Endometrial microvascular endothelial cells (primary cell): ENCODE results near the gene ABCC11. TPM values are rescaled to one million over a fixed set of nuclear protein-coding genes. Genes with fewer than 3 reads are reported as not detected.
"Not testable (repeated sequence)": the region's sequence is repeated elsewhere in the genome, so short reads cannot be mapped to it uniquely, and the experiment has no call there.

Source experiments
- in situ Hi-C: cut with HindIII; loops from 2 replicates; pipeline ENCODE4 v1.10.0; 2017; ENCODE audit warnings: low sequenced_read_pairs, low pct_unique_long_range_greater_than_20kb; ENCODE audit errors: inconsistent ontology term
- total RNA-seq: library from RNA; depleted of rRNA; stranded (reverse); fragments of >200 nt; gene quantifications from one replicate; pipeline ENCODE4 v1.2.3, GENCODE V29; 2015; ENCODE audit errors: inconsistent ontology term

The ABCC11 gene
- total RNA-seq, 1 donor from 2014 or later: not detected

GRCh38 chr16:48256579-48257177 lies 9.3 kb upstream of the ABCC11 start:
- in situ Hi-C loops: no loop called here

DNA sequence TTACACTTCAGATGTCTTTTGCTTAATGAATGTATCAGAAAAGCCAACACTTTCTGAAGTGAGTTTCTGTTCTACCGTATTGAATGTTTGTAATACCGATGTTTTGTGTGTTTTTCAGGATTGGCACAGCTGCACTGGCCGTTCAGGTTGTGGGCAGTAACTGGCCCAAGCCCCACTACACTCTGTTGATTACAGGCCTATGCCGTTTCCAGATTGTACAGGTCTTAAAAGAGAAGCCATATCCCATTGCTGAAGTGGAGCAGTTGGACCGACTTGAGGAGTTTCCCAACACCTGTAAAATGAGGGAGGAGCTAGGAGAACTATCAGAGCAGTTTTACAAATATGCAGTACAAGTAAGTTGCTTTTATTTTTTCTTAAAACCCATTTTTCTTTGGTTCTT lies 4.7 kb upstream of the ABCC11 start:
- in situ Hi-C loops: no loop called here

DNA sequence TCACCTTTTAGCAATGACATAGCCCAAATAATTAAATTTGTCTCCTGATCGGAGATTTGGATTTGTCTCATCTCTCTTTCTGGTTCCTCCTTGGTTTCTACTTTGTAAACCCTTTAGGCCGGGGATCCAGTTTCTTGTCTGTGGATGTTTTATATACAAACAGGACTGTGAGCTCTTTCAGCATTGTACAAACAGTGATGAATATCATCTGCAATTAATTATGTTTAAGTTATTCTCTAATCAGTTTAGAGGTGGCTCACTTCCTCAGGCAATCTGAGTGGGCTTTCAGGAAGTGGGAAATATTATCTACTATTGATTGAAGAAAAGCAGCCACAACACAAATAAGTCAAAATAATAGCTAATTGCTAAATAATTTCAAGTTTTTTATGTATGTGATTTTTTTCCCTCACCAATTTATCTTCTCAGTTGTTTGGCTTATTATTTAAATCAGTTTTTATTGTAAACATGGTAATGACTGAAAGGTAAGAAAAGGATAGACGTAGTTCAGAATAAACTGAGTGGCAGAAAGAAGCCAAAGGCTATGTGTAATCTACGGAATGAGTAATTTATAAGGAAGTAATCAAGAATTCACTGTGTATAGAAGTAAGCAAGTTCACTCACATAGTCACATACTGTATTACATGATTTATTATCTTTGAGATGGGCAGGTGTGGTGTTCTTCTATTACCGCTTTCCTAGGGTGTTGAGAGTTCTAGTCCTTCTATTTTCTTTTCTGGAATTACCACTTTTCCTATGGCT lies 3.4 kb upstream of the ABCC11 start:
- in situ Hi-C loops: no loop called here

DNA sequence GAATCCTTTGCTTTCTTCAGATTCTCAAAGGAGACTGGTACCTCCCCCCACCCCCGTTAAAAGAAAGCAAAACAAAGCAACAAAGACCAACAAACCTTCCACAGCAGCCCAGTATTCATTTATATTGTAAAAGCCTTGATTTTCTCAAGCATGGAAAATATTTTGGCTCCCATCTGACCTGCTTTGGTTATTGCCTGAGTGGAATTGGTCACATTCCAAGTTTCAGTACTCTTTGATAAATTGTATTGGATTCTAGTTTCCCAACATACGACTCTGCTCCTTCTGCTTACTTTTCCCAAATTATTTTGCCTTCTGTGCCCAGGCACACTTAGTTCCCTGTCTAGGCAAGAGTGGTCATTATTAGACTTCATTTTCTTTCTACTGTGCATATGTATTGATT lies 1.3 kb downstream of the ABCC11 start:
- in situ Hi-C loops: no loop called here

- in situ Hi-C loops: no loop called here
These were observed 2.5 kb downstream of the ABCC11 start for GRCh38 chr16:48244863-48245195.

DNA sequence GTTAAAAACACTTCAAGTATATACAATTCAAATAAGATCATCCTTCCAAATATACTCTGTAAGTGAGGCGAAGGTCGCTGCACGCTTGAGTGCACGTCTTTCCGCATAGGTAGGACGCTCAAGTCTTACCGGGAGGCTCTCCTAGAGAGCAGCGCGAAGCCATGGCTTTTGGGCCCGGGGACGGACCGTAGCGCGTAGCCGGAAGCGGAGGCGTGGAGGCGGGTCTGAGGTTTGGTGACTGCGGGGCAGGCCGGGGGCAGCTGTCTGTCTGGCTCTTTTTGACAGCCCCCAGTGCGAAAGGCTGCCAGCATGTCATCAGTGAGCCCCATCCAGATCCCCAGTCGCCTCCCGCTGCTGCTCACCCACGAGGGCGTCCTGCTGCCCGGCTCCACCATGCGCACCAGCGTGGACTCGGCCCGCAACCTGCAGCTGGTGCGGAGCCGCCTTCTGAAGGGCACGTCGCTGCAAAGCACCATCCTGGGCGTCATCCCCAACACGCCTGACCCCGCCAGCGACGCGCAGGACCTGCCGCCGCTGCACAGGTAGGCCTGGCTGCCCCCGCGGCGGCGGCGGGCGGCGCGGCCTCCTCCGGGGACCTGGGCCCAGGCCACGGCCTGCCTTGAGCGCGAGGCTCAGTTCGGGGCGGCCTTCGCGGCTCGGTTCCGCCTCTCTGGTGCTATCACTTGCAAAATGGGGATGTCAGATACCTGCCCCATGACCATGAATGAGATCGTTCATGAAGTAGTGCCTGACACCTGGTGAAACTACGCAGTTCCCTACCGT lies 3.1 kb downstream of the ABCC11 start, which contains the start of gene LONP2:
TSS of gene LONP2 (plus strand) at position 221 of the 783 bp plus-strand sequence. CDS start at position 310, 89 bp downstream.
- in situ Hi-C loops: no loop called here

- in situ Hi-C loops: not testable (repeated sequence)
These were observed 7.2 kb downstream of the ABCC11 start for GRCh38 chr16:48240147-48240546.

- in situ Hi-C loops: no loop called here
These were observed 11.1 kb downstream of the ABCC11 start for GRCh38 chr16:48236286-48236685.

GRCh38 chr16:48235556-48236136 lies 11.7 kb downstream of the ABCC11 start:
- in situ Hi-C loops: no loop called here

DNA sequence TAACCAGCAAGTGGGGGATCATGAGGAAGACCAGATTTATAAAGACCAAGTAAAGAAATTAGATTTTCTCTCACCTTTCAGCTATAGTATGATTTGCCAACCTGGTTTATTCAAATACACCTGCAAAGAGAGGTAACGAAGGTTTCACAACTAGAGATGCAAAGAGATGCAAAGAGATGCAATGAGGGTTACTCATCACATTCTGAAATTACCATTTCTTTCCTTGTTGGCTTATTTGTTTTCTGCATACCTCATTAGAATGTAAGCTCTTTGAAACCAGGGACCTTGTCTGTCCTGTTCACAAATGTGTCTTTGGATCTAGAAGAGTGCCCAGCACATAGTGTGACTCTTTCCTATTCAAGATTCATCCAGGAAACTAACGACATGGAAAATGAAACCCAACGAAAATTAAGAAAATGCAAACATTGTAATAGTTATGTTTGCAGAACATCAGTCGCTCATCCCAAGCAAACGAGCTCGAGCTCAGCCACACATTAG lies 12.2 kb downstream of the ABCC11 start:
- in situ Hi-C loops: no loop called here

GRCh38 chr16:48234630-48235029 lies 12.7 kb downstream of the ABCC11 start:
- in situ Hi-C loops: no loop called here

DNA sequence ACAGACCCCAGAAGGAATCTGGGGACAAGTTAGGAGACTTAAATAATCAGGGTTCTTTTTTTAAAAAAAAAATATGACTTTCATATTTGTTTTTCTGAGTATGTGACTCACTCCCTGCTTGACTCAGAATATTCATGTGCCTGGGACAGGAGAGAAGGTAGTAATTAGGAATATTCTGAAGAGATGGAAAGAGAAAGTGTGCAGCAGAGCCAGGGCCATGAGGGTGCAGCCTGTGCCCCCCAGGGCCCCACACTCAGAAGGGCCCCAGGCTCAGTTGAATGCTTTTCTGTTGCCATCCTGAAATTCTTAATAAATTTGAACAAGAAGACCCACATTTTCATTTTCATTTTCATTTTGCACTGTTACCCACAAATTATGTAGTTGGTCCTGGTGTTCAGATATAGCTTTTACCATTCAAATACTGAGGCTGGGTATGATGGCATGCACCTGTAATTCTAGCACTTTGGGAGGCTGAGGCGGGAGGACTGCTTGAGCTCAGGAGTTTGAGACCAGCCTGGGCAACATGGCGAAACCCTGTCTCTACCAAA lies 14.8 kb downstream of the ABCC11 start:
- in situ Hi-C loops: no loop called here

- in situ Hi-C loops: no loop called here
These were observed 15.4 kb downstream of the ABCC11 start for GRCh38 chr16:48231727-48232492.

GRCh38 chr16:48225456-48225855 lies 21.9 kb downstream of the ABCC11 start:
- in situ Hi-C loops: no loop called here

GRCh38 chr16:48223490-48223889 lies 23.8 kb downstream of the ABCC11 start:
- in situ Hi-C loops: no loop called here

DNA sequence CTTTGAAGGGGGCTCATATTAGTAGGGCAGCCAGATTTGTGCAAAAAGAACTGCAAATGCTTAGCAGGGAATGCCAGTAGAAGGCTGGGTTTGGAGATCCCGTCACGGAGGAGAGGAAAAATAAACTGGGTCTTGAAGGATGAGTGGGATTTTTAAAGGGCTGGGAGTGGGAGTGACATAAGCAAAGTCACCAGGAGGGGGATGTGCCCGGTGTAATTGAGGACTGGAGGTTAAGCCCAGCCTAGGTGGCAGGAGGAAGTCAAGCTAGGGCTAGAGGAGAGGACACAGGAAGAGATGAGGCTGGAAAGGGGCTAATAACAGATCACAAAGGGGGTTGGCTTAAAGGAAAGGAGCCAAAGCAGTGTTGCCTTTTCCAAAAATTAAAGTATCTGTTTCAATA lies 26.4 kb downstream of the ABCC11 start:
- in situ Hi-C loops: no loop called here

DNA sequence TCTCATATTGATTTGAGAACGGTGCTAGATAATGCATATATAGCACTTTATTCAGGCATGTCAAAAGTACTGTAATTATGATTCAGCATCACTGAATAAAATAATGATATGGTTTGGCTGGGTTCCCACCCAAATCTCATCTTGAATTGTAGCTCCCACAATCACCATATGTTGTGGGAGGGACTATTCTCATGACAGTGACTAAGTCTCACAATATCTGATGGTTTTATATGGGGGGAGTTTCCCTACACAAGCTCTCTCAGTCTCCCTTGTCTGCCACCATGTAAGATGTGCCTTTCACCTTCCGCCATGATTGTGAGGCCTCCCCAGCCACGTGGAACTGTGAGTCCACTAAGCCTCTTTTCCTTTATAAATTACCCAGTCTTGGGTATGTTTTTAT lies 28.9 kb downstream of the ABCC11 start:
- in situ Hi-C loops: no loop called here

GRCh38 chr16:48217708-48218107 lies 29.6 kb downstream of the ABCC11 start:
- in situ Hi-C loops: no loop called here
